Left lung (tissue), 10 donors: Measurements from ENCODE around the gene LKAAEAR1. TPM values are rescaled to one million over a fixed set of nuclear protein-coding genes. Genes with fewer than 3 reads are reported as not detected.
A peak's percentile ranks its signal among the peaks of the same experiment; 100 is the strongest.

Source experiments
- ATAC-seq: fragments of 200-7000 bp; cut with Tn5 transposase; one replicate; pipeline ENCODE4 v1.9.1; 2020; ENCODE audit warnings: moderate library complexity
- DNase-seq, 4 donors: peaks; one replicate each; pipeline ENCODE4 v3.0.0-alpha.2; 2013 to 2020
- H3K27ac ChIP-seq, 2 donors: fragments of 200-600 bp; sonication (generic) in 1 of 2; one replicate each; pipeline versions ENCODE4 v1.5.0 to v1.8.0; 2020 to 2021
- H3K27me3 ChIP-seq, 2 donors: fragments of 200-600 bp; sonication (generic) in 1 of 2; one replicate each; pipeline versions ENCODE4 v1.5.0 to v1.8.0; 2020 to 2021
- H3K36me3 ChIP-seq, 2 donors: fragments of 200-600 bp; sonication (generic) in 1 of 2; one replicate each; pipeline versions ENCODE4 v1.5.0 to v1.8.0; 2020 to 2021
- H3K4me1 ChIP-seq, 2 donors: fragments of 200-600 bp; one replicate each; pipeline ENCODE4 v1.8.0; 2021
- H3K4me3 ChIP-seq, 2 donors: fragments of 200-600 bp; sonication (generic) in 1 of 2; one replicate each; pipeline versions ENCODE4 v1.5.0 to v1.8.0; 2020 to 2021; ENCODE audit warnings: mild to moderate bottlenecking in 1 of 2
- H3K9me3 ChIP-seq, 2 donors: fragments of 200-600 bp; sonication (generic) in 1 of 2; one replicate each; pipeline versions ENCODE4 v1.5.0 to v1.8.0; 2020 to 2021
- CTCF ChIP-seq, 2 donors: fragments of 200-600 bp; sonication (generic) in 1 of 2; IDR thresholded peaks; one replicate each; pipeline versions ENCODE4 v1.5.0 to v1.8.0; 2021; ENCODE audit warnings: antibody characterized with exemption in 2 of 2
- intact Hi-C, 2 donors: fragments of 100-400 bp; cut with DNase I; formaldehyde crosslinking; loops; one replicate each; pipeline versions ENCODE4 v1.11.2 to v1.14.2; 2022
- polyA plus RNA-seq, 6 donors: library from polyadenylated mRNA; unstranded; fragments of 120-200 nt; gene quantifications; one replicate each; pipeline ENCODE4 v1.2.1, GENCODE V29; 2013; ENCODE audit not compliant: insufficient read length in 6 of 6
- total RNA-seq, 2 donors: library from RNA; stranded (reverse); fragmentation: NEBNext Ultra II Directional; extraction: Animal tissue kit (Norgen Biotek cat#: 25700); gene quantifications; one replicate each; pipeline ENCODE4 v1.2.1, GENCODE V29; 2021
- donor health status: DM: no; HTN: yes; CAD: no.
- donor health status: DM: no; HTN: no; CAD: no.

Gene LKAAEAR1
- total and polyA plus RNA-seq, 8 donors = 0.38 to 0.70 (median 0.45) TPM; not detected in 1

DNA sequence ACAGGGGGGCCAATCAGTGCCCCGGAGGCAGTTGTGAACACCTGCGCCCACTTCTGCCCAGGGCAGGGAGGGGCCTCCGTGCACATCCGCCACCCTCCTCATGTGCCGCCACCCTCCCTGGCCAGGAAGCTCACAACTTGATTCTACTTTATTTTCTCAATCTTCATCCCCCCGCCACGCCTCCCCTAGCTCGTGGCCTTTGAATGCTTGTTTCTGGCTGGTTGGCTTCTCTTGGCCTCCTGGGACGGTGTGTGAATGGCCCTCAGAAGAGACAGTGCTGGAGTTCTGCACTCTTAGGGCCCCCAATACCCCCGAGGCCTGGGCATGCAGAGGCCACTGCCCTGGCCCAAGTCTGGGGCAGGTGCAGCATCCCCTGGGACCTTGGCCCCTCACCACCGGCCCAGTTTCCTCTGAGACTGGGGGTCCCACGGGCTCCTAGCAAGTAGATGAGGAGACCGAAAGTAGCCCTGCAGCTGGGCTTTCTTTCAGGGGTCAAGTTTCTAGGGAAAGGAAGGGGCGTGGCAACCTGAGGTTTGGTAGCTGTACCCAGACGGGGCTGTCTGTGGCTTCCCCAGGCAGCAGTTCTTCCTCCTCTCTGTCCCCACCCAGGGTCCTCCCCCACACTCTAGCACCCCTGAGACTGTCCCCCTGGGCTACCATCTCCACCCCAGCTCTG, 6.2 kb downstream of the LKAAEAR1 start:
- peak in 2 of 4 donors; percentile 69 to 77 for DNase-seq
- peaks cover 0 to 32% of the 10 kb centered on the region in 2 donors for H3K36me3 ChIP-seq
- peak overlapping the region; percentile 3 to 93 for H3K27ac ChIP-seq
- no peaks in the 10 kb centered on the region for H3K9me3 ChIP-seq
- peaks cover 0 to 3% of the 10 kb centered on the region in 2 donors for H3K27me3 ChIP-seq
- no peak for ATAC-seq
- intact Hi-C loops = no loop called here
- no peak for TF ChIP-seq CTCF (IDR thresholded peaks at IDR 0.05)
- H3K4me3 ChIP-seq = peak overlapping the region; percentile 69 to 92
- H3K4me1 ChIP-seq = peaks cover 14 to 50% of the 10 kb centered on the region in 2 donors

DNA sequence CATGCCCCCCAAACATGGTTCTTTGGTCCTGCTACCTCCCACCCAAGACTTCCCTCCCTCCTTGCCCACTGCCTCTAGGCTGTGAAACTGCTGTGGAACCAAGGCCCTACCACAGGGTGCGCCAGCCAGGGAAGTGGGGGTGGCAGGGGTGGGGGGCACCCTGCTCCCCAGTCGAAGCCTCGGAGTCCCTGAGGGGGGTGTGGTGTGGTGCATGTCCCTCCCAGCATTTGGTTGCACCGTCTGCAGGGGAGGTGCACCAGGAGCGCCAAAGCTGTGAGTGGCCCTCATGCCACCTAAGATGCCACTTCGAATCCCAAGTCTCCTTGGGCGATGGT, 6.7 kb downstream of the LKAAEAR1 start:
- peak overlapping the region; percentile 69 to 92 for H3K4me3 ChIP-seq
- H3K27ac ChIP-seq = peak overlapping the region; percentile 3 to 93
- ATAC-seq = no peak
- no peaks in the 10 kb centered on the region for H3K9me3 ChIP-seq
- no peak for TF ChIP-seq CTCF (IDR thresholded peaks at IDR 0.05)
- no peaks in the 10 kb centered on the region for H3K27me3 ChIP-seq
- intact Hi-C loops = no loop called here
- H3K4me1 ChIP-seq = peaks cover 14 to 46% of the 10 kb centered on the region in 2 donors
- H3K36me3 ChIP-seq = peaks cover 0 to 37% of the 10 kb centered on the region in 2 donors
- DNase-seq = peak in 1 of 4 donors; percentile 80

DNA sequence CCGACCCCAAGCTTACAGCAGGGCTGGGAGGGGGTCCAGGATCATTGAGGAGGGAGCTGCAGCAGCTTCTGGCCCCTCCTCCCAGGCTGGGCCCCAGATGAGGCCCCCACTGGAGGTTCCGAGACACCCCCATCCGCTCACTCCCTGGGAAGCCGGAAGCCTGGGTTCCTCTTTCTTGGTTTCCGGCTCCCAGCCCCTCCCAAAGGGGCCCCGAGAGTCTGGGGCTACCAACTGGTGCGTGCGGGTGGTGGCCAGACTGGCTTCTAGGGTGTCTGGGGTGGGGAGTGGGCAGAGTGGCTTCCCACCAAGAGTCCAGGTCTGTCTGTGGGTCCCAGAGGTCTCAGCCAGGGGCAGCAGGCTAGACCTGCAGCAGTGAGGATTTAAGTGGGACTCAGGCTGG, 7.1 kb downstream of the LKAAEAR1 start:
- H3K4me3 ChIP-seq = peak overlapping the region; percentile 69 to 92
- no peaks in the 10 kb centered on the region for H3K9me3 ChIP-seq
- H3K27ac ChIP-seq = peak overlapping the region; percentile 3 to 93
- no peaks in the 10 kb centered on the region for H3K27me3 ChIP-seq
- ATAC-seq = no peak
- peaks cover 0 to 41% of the 10 kb centered on the region in 2 donors for H3K36me3 ChIP-seq
- H3K4me1 ChIP-seq = peaks cover 14 to 42% of the 10 kb centered on the region in 2 donors
- peak in 1 of 4 donors; percentile 92 for DNase-seq
- intact Hi-C loops = no loop called here
- no peak for TF ChIP-seq CTCF (IDR thresholded peaks at IDR 0.05)

GRCh38 chr20:64076061-64076997, 7.9 kb downstream of the LKAAEAR1 start:
- Histone ChIP-seq H3K4me3 (peak overlapping the region; percentile 69 to 92), H3K27ac (peak overlapping the region in 1 of 2 donors; percentile 93), H3K27me3 (no peaks in the 10 kb centered on the region), H3K9me3 (no peaks in the 10 kb centered on the region), H3K4me1 (peaks cover 14 to 34% of the 10 kb centered on the region in 2 donors), H3K36me3 (peaks cover 0 to 49% of the 10 kb centered on the region in 2 donors)
- intact Hi-C loops = no loop called here
- ATAC-seq (no peak), DNase-seq (peak in 1 of 4 donors; percentile 81)
- TF ChIP-seq CTCF (IDR thresholded peaks at IDR 0.05) = no peak

- Histone ChIP-seq H3K4me3 (no peak overlapping the region), H3K27ac (no peak overlapping the region), H3K27me3 (no peaks in the 10 kb centered on the region), H3K9me3 (no peaks in the 10 kb centered on the region), H3K4me1 (peaks cover 14 to 26% of the 10 kb centered on the region in 2 donors), H3K36me3 (peaks cover 0 to 49% of the 10 kb centered on the region in 2 donors)
- DNase-seq (peak in 1 of 4 donors; percentile 52), ATAC-seq (no peak)
- TF ChIP-seq CTCF (IDR thresholded peaks at IDR 0.05) = no peak
- intact Hi-C loops = no loop called here
These were observed 8.6 kb downstream of the LKAAEAR1 start for GRCh38 chr20:64075556-64075955.
